Endothelial cell (in vitro differentiated cells): ENCODE data around the gene DRD1. TPM values are rescaled to one million over a fixed set of nuclear protein-coding genes. Genes with fewer than 3 reads are reported as not detected.
"Not testable (repeated sequence)": the region's sequence is repeated elsewhere in the genome, so short reads cannot be mapped to it uniquely, and the experiment has no call there.

ENCODE experiments used
- DNase-seq: peaks from one replicate; pipeline ENCODE4 v3.0.0; 2021; ENCODE audit warnings: low spot score
- H3K27ac Mint-ChIP-seq: one replicate; pipeline ENCODE4 v1.8.0; 2021; ENCODE audit warnings: mixed read lengths, inconsistent platforms; ENCODE audit not compliant: unreplicated experiment
- H3K27me3 Mint-ChIP-seq: one replicate; pipeline ENCODE4 v1.8.0; 2021; ENCODE audit warnings: mild to moderate bottlenecking, moderate library complexity, mixed read lengths, inconsistent platforms; ENCODE audit not compliant: unreplicated experiment
- H3K36me3 Mint-ChIP-seq: one replicate; pipeline ENCODE4 v1.8.0; 2021; ENCODE audit warnings: mild to moderate bottlenecking, low read depth, mixed read lengths, inconsistent platforms; ENCODE audit not compliant: unreplicated experiment
- H3K4me1 Mint-ChIP-seq: one replicate; pipeline ENCODE4 v1.8.0; 2021; ENCODE audit warnings: mild to moderate bottlenecking, mixed read lengths, inconsistent platforms; ENCODE audit not compliant: unreplicated experiment
- H3K4me3 Mint-ChIP-seq: one replicate; pipeline ENCODE4 v1.8.0; 2021; ENCODE audit warnings: mild to moderate bottlenecking, mixed read lengths, inconsistent platforms; ENCODE audit not compliant: unreplicated experiment
- H3K9me3 Mint-ChIP-seq: one replicate; pipeline ENCODE4 v1.8.0; 2021; ENCODE audit warnings: mixed read lengths, inconsistent platforms; ENCODE audit not compliant: unreplicated experiment
- total RNA-seq: library from RNA; stranded (reverse); fragmentation: NEBNext Ultra II Directional; extraction: Animal tissue kit (Norgen Biotek cat#: 25700); gene quantifications from one replicate; pipeline ENCODE4 v1.2.1, GENCODE V29; 2021; ENCODE audit not compliant: unreplicated experiment
- TF ChIP-seq, protein P1 (sequence below): fragments of 200-600 bp; sonication (generic); IDR thresholded peaks from one replicate; pipeline ENCODE4 v1.5.0; 2021; ENCODE audit warnings: antibody characterized with exemption; ENCODE audit not compliant: unreplicated experiment

The DRD1 gene
- total RNA-seq, 1 donor from 2014 or later = 0.18 TPM

DNA sequence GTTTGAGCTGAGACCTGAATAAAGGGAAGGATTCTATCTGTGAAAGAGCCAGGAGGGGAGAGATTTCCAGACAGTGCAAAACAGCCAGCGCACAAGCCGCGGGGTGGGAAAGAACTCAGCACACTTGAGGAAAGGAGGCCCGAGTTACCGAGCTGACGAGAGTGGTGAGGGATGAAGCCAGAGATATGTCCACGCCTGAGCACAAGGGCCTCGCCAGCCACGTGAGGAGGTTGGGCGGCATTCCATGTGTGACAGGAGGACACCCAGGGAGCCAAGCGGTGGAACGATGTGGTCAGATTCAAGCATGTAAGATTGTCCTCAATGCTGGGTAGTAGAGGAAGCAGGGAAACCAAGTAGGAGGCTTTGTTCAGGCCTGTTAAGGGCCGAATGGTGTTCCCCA, 17.4 kb upstream of the DRD1 start:
- Mint-ChIP-seq H3K27me3 (no peaks in the 10 kb centered on the region), H3K4me3 (no peak overlapping the region), H3K27ac (no peak overlapping the region), H3K4me1 (peaks cover 3% of the 10 kb centered on the region), H3K36me3 (no peaks in the 10 kb centered on the region), H3K9me3 (no peaks in the 10 kb centered on the region)
- DNase-seq = no peak
- TF ChIP-seq, protein P1, sequence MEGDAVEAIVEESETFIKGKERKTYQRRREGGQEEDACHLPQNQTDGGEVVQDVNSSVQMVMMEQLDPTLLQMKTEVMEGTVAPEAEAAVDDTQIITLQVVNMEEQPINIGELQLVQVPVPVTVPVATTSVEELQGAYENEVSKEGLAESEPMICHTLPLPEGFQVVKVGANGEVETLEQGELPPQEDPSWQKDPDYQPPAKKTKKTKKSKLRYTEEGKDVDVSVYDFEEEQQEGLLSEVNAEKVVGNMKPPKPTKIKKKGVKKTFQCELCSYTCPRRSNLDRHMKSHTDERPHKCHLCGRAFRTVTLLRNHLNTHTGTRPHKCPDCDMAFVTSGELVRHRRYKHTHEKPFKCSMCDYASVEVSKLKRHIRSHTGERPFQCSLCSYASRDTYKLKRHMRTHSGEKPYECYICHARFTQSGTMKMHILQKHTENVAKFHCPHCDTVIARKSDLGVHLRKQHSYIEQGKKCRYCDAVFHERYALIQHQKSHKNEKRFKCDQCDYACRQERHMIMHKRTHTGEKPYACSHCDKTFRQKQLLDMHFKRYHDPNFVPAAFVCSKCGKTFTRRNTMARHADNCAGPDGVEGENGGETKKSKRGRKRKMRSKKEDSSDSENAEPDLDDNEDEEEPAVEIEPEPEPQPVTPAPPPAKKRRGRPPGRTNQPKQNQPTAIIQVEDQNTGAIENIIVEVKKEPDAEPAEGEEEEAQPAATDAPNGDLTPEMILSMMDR = no peak

DNA sequence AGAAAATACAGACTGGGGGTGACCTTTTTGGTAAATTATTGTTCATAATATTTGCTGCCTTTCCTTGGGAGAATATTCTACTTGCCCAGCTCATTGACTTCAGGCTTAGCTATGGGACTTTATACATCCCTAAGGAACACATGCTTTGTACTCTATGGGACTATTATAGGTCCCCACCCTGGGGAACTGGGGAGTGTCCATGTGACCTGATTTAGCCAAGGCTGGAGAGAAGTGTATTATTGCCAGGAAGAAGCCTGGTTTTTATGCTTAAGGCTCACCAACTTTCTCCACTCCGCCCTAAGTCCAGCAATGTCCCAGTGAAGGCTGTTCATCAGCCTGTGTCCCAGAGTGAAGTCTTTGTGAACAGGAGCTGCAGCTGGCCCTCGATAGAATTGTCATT, 16.6 kb upstream of the DRD1 start:
- H3K4me1 Mint-ChIP-seq = peaks cover 3% of the 10 kb centered on the region
- H3K9me3 Mint-ChIP-seq = no peaks in the 10 kb centered on the region
- H3K27me3 Mint-ChIP-seq = no peaks in the 10 kb centered on the region
- H3K27ac Mint-ChIP-seq = no peak overlapping the region
- H3K4me3 Mint-ChIP-seq = no peak overlapping the region
- no peaks in the 10 kb centered on the region for H3K36me3 Mint-ChIP-seq
- DNase-seq = no peak
- TF ChIP-seq, protein P1 = no peak

DNA sequence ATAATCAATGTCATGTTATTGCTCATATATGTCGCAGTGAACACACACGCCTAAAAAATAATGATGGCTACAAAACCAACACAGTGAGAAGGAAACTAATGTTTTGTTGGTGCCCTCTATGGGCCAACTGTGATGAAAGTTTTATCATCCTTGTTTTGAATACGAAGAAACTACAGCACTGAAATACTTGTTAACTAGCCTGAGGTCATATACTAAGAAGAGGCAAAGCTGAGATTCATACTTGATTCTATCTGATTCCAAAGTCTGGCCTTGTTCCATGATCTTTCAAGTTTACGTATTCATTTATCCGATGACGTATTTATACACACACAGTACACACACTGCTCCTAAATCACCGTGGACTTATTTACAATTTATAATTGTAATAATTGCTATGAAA, 16.1 kb upstream of the DRD1 start:
- Mint-ChIP-seq H3K4me1 (peaks cover 3% of the 10 kb centered on the region), H3K4me3 (no peak overlapping the region), H3K9me3 (no peaks in the 10 kb centered on the region), H3K27ac (no peak overlapping the region), H3K36me3 (no peaks in the 10 kb centered on the region), H3K27me3 (no peaks in the 10 kb centered on the region)
- TF ChIP-seq, protein P1 = peak; percentile 37
- no peak for DNase-seq

DNA sequence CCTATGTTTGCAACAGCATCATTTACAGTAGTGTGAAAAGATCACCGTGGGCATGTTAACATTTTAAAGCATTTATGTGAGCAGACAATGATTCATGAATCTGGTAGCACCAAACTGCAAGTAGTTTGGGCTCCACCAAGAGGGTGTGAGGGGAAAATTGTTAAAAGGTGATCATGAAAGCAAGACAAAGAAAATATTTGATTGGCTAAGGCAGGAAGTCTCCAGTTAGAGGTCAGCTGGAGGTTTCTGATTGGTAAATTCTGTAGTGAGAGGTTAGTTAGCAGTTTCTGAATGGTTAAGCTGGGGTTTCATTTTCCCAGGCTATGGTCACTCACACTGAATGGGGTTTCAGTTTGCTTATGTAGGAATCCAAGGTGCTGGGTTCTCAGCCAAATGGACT, 13.5 kb upstream of the DRD1 start:
- TF ChIP-seq, protein P1 = no peak
- H3K27ac Mint-ChIP-seq = no peak overlapping the region

DNA sequence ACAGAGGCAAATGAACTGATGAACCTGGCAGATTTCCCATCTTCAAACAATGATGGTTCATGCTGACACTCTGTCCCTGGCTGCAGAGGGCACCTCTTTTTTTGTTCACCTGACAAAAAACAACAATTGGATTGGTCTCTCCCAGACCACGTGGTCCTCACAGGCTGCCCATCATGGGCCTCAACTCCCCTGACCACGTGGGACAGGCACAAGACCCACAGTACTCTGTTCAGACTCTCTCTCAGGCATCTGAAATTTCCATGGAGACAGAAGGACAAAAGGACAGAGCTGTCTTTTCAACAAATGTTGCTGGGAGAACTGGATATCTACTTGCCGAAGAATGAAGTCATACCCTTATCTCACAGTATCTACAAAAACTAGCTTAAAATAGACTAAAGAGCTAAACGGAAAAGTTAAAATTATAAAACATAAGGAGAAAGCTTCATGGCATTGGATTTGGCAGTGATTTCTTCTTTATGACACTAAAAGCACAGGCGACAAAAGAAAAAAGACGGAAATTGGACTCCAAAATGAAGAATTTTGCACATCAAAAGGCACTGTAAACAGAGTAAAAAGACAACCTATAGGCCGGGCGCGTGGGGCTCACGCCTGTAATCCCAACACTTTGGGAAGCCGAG, 12.2 kb upstream of the DRD1 start:
- Mint-ChIP-seq H3K9me3 (no peaks in the 10 kb centered on the region), H3K27me3 (peaks cover 2% of the 10 kb centered on the region), H3K4me1 (no peaks in the 10 kb centered on the region), H3K27ac (no peak overlapping the region), H3K36me3 (no peaks in the 10 kb centered on the region), H3K4me3 (no peak overlapping the region)
- no peak for DNase-seq
- TF ChIP-seq, protein P1 = no peak

More for the DNA sequence above, 13.5 kb upstream of the DRD1 start:
- Mint-ChIP-seq H3K36me3 (no peaks in the 10 kb centered on the region), H3K27me3 (peaks cover 2% of the 10 kb centered on the region), H3K4me1 (no peaks in the 10 kb centered on the region), H3K4me3 (no peak overlapping the region), H3K9me3 (no peaks in the 10 kb centered on the region)
- no peak for DNase-seq

- not testable (repeated sequence) for H3K27ac Mint-ChIP-seq, H3K27me3 Mint-ChIP-seq, H3K4me3 Mint-ChIP-seq, H3K9me3 Mint-ChIP-seq, H3K36me3 Mint-ChIP-seq, H3K4me1 Mint-ChIP-seq, DNase-seq
Measured at GRCh38 chr5:175454338-175454737, 10.4 kb upstream of the DRD1 start.
